Suprapubic skin (tissue), 4 donors: ENCODE data around the gene YPEL2. TPM values are rescaled to one million over a fixed set of nuclear protein-coding genes. Genes with fewer than 3 reads are reported as not detected.

Experiments
- DNase-seq, 2 donors: peaks; one replicate each; pipeline ENCODE4 v3.0.0-alpha.2; 2019; ENCODE audit warnings: low spot score in 2 of 2
- H3K27ac ChIP-seq: fragments of 200-600 bp; sonication (generic); one replicate; pipeline ENCODE4 v1.5.1; 2019
- H3K27me3 ChIP-seq: fragments of 200-600 bp; sonication (generic); one replicate; pipeline ENCODE4 v1.5.1; 2019
- H3K36me3 ChIP-seq: fragments of 200-600 bp; sonication (generic); one replicate; pipeline ENCODE4 v1.5.1; 2019
- H3K4me1 ChIP-seq: fragments of 200-600 bp; sonication (generic); one replicate; pipeline ENCODE4 v1.5.1; 2019
- H3K4me3 ChIP-seq: fragments of 200-600 bp; sonication (generic); one replicate; pipeline ENCODE4 v1.5.1; 2019; ENCODE audit warnings: mild to moderate bottlenecking
- H3K9me3 ChIP-seq: fragments of 200-600 bp; sonication (generic); one replicate; pipeline ENCODE4 v1.5.1; 2019
- EP300 ChIP-seq: sonication (generic); formaldehyde crosslinking; IDR thresholded peaks from one replicate; pipeline ENCODE4 v1.6.1; 2017; ENCODE audit warnings: antibody characterized with exemption
- POLR2A ChIP-seq, 2 donors: fragments of 450-650 bp; IDR thresholded peaks; one replicate each; pipeline ENCODE4 v1.6.1; 2017; ENCODE audit warnings: antibody characterized with exemption in 2 of 2, mild to moderate bottlenecking in 2 of 2, moderate library complexity in 2 of 2
- POLR2AphosphoS5 ChIP-seq, 3 donors: sonication (generic); formaldehyde crosslinking; IDR thresholded peaks; one replicate each; pipeline ENCODE4 v1.6.1; 2017; ENCODE audit warnings: antibody characterized with exemption in 3 of 3
- WGBS: methylation state at CpG from one replicate; pipeline ENCODE4 v1.1.5; 2018; 5-methylcytosine and 5-hydroxymethylcytosine counted together
- total RNA-seq, 4 donors: library from RNA; depleted of rRNA; stranded (reverse); fragments of >200 nt; gene quantifications; one replicate each; pipeline ENCODE4 v1.1.0, GENCODE V29; 2016
- TF ChIP-seq, protein P1 (sequence below), 2 donors: fragments of 200-600 bp in 1 of 2; fragments of 450-650 bp in 1 of 2; sonication (generic) in 1 of 2; IDR thresholded peaks; one replicate each; pipeline ENCODE4 v1.5.1; 2016 to 2019; ENCODE audit warnings: antibody characterized with exemption in 2 of 2, mild to moderate bottlenecking in 1 of 2, moderate library complexity in 1 of 2

Gene YPEL2
- total RNA-seq, 4 donors from 2014 or later = 16.7 to 33.6 (median 21.3) TPM

- Histone ChIP-seq H3K36me3 (peaks cover 8% of the 10 kb centered on the region), H3K9me3 (no peaks in the 10 kb centered on the region), H3K4me1 (peaks cover 47% of the 10 kb centered on the region), H3K4me3 (no peak overlapping the region), H3K27ac (no peak overlapping the region), H3K27me3 (no peaks in the 10 kb centered on the region)
- WGBS = 77% methylated on average over 4 of the region's 4 CpGs
- no peak for TF ChIP-seq POLR2AphosphoS5 (IDR thresholded peaks at IDR 0.05)
- TF ChIP-seq, protein P1, sequence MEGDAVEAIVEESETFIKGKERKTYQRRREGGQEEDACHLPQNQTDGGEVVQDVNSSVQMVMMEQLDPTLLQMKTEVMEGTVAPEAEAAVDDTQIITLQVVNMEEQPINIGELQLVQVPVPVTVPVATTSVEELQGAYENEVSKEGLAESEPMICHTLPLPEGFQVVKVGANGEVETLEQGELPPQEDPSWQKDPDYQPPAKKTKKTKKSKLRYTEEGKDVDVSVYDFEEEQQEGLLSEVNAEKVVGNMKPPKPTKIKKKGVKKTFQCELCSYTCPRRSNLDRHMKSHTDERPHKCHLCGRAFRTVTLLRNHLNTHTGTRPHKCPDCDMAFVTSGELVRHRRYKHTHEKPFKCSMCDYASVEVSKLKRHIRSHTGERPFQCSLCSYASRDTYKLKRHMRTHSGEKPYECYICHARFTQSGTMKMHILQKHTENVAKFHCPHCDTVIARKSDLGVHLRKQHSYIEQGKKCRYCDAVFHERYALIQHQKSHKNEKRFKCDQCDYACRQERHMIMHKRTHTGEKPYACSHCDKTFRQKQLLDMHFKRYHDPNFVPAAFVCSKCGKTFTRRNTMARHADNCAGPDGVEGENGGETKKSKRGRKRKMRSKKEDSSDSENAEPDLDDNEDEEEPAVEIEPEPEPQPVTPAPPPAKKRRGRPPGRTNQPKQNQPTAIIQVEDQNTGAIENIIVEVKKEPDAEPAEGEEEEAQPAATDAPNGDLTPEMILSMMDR (IDR thresholded peaks at IDR 0.05) = no peak
- no peak for TF ChIP-seq EP300
- TF ChIP-seq POLR2A (IDR thresholded peaks at IDR 0.05) = no peak
- DNase-seq = no peak
Observed at GRCh38 chr17:59355030-59355701, 23.7 kb downstream of the YPEL2 start.

DNA sequence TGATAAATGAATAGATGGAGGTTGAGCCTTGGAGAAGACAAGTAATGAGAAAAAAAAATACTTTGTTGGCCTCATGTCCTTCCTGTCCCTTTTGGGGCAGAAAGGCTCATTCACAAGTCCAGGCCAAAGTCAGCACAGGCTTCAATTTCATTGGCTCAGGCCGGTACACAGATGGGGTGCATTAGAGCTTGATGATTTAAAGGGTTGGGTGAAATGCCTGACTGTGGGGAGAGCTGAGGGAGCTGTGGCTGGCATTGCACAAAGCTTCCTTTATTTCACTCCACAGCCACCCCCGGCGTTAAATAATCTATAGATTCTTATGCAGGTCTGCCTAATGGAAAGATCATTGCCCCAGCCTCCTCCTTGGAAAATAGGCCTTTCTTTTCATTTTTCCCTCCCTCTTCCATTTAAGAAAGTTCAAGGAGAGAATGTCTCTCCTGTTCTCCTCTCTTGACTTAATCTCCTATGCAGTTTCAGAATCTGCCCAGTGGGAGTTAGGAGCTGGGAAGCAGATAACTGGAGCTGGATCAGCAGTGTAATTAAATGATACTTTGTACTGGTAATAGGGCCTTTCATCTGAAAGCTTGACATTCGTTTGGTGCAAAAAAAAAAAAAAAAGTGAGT is 24.4 kb downstream of the YPEL2 start:
- WGBS = 50% methylated on average over 4 of the region's 4 CpGs
- Histone ChIP-seq H3K9me3 (no peaks in the 10 kb centered on the region), H3K4me1 (peaks cover 48% of the 10 kb centered on the region), H3K36me3 (peaks cover 8% of the 10 kb centered on the region), H3K27ac (no peak overlapping the region), H3K27me3 (no peaks in the 10 kb centered on the region), H3K4me3 (no peak overlapping the region)
- DNase-seq = no peak
- TF ChIP-seq POLR2A (IDR thresholded peaks at IDR 0.05) (no peak), EP300 (no peak), POLR2AphosphoS5 (IDR thresholded peaks at IDR 0.05) (no peak)
- TF ChIP-seq, protein P1 (IDR thresholded peaks at IDR 0.05) = no peak

DNA sequence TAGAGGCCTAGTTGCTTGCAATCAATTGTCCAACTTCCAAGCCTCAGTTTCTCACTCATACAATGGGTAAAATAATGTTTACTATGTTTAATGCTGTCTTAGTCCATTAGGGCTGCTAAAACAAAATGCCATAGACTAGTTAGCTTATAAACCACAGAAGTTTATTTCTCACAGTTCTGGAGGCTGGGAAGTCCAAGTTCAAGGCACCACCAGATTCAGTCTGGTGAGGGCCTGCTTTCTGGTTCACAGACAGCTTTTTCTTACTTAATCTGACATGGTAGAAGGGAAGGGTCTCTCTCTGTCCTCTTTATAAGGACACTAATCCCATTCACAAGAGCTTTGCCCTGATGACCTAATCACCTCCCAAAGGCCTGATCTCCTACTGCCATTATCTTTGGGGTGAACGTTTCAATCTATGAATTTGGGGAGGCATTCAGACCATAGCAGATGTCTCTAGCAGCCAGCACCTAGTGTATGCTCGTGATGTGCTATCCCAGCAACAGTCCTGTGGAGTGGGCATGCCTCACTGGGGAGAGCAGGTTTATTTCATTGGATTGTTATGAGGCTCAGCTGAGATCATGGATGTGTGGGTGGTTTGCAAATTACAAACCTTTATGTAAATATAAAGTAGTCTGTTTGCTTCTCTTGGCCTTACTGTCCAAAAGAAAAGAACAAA is 25.2 kb downstream of the YPEL2 start:
- Histone ChIP-seq H3K9me3 (no peaks in the 10 kb centered on the region), H3K36me3 (peaks cover 8% of the 10 kb centered on the region), H3K4me3 (no peak overlapping the region), H3K4me1 (peaks cover 56% of the 10 kb centered on the region), H3K27ac (no peak overlapping the region), H3K27me3 (no peaks in the 10 kb centered on the region)
- 74% methylated on average over 2 of the region's 2 CpGs for WGBS
- DNase-seq = no peak
- TF ChIP-seq POLR2A (IDR thresholded peaks at IDR 0.05) = no peak

- H3K27ac ChIP-seq = no peak overlapping the region
- H3K27me3 ChIP-seq = no peaks in the 10 kb centered on the region
- no peak for DNase-seq
- peaks cover 8% of the 10 kb centered on the region for H3K36me3 ChIP-seq
- TF ChIP-seq POLR2AphosphoS5 (IDR thresholded peaks at IDR 0.05) (no peak), EP300 (no peak), POLR2A (IDR thresholded peaks at IDR 0.05) (no peak)
- TF ChIP-seq, protein P1 (IDR thresholded peaks at IDR 0.05) = no peak
- H3K9me3 ChIP-seq = no peaks in the 10 kb centered on the region
- H3K4me1 ChIP-seq = peaks cover 61% of the 10 kb centered on the region
- H3K4me3 ChIP-seq = no peak overlapping the region
Observed at GRCh38 chr17:59357219-59357697, 25.8 kb downstream of the YPEL2 start.

GRCh38 chr17:59357929-59358328 is 26.5 kb downstream of the YPEL2 start:
- peaks cover 68% of the 10 kb centered on the region for H3K4me1 ChIP-seq
- 94% methylated on average over 1 of the region's 1 CpG for WGBS
- TF ChIP-seq POLR2A (IDR thresholded peaks at IDR 0.05) (no peak), POLR2AphosphoS5 (IDR thresholded peaks at IDR 0.05) (no peak), EP300 (no peak)
- TF ChIP-seq, protein P1 (IDR thresholded peaks at IDR 0.05) = no peak
- no peaks in the 10 kb centered on the region for H3K27me3 ChIP-seq
- H3K27ac ChIP-seq = peak overlapping the region; percentile 12
- H3K4me3 ChIP-seq = no peak overlapping the region
- DNase-seq = no peak
- H3K36me3 ChIP-seq = peaks cover 8% of the 10 kb centered on the region
- H3K9me3 ChIP-seq = no peaks in the 10 kb centered on the region
